WTC11 (cell line): ENCODE results near the gene BCL2A1. TPM values are rescaled to one million over a fixed set of nuclear protein-coding genes. Genes with fewer than 3 reads are reported as not detected.

Experiments
- ATAC-seq: fragments of 200-7000 bp; cut with Tn5 transposase; 2 replicates; pipeline ENCODE4 v1.10.0; 2021; ENCODE audit warnings: mild to moderate bottlenecking, moderate library complexity
- CTCF ChIA-PET: fragments of 300-600 bp; sonication (Branson Sonifier 250); formaldehyde crosslinking; loops from one replicate; lab custom pipeline; 2021; ENCODE audit warnings: antibody characterized with exemption; lab: Charles Lee
- POLR2A ChIA-PET: fragments of 350-600 bp; sonication (Branson Sonifier 250); formaldehyde crosslinking; loops from one replicate; lab custom pipeline; 2021; ENCODE audit warnings: antibody characterized with exemption; lab: Charles Lee
- DNase-seq: peaks from one replicate; pipeline ENCODE4 v3.0.0; 2021; ENCODE audit warnings: low spot score
- H3K27ac Mint-ChIP-seq: 2 replicates; pipeline ENCODE4 v1.8.0; 2021; ENCODE audit warnings: mixed read lengths
- H3K27me3 Mint-ChIP-seq: 2 replicates; pipeline ENCODE4 v1.8.0; 2021; ENCODE audit warnings: low read depth, mild to moderate bottlenecking, moderate library complexity, mixed read lengths
- H3K36me3 Mint-ChIP-seq: 2 replicates; pipeline ENCODE4 v1.8.0; 2021; ENCODE audit warnings: mixed read lengths
- H3K4me1 Mint-ChIP-seq: 2 replicates; pipeline ENCODE4 v1.8.0; 2022; ENCODE audit warnings: mixed read lengths
- H3K4me3 Mint-ChIP-seq: 2 replicates; pipeline ENCODE4 v1.8.0; 2021; ENCODE audit warnings: mild to moderate bottlenecking, moderate library complexity, mixed read lengths
- H3K9me3 Mint-ChIP-seq: 2 replicates; pipeline ENCODE4 v1.8.0; 2021; ENCODE audit warnings: mixed read lengths
- AR ChIP-seq: fragments of 250-450 bp; sonication (Bioruptor Pico); IDR thresholded peaks from 2 replicates; pipeline ENCODE4 v1.9.0; 2021; ENCODE audit warnings: mild to moderate bottlenecking
- ATF2 ChIP-seq: sonication (generic); formaldehyde crosslinking; IDR thresholded peaks from 2 replicates; pipeline ENCODE4 v1.8.1; 2022; ENCODE audit warnings: low read depth, missing genetic modification reagents, borderline replicate concordance
- CBFB ChIP-seq: sonication (generic); formaldehyde crosslinking; IDR thresholded peaks from 2 replicates; pipeline ENCODE4 v1.8.1; 2022; ENCODE audit warnings: mild to moderate bottlenecking, low read depth, missing genetic modification reagents
- CREB1 ChIP-seq: sonication (generic); formaldehyde crosslinking; IDR thresholded peaks from 2 replicates; pipeline ENCODE4 v1.8.0; 2023; ENCODE audit warnings: mild to moderate bottlenecking, missing genetic modification reagents
- E2F1 ChIP-seq: sonication (generic); formaldehyde crosslinking; IDR thresholded peaks from 2 replicates; pipeline ENCODE4 v1.8.0; 2022; ENCODE audit warnings: mild to moderate bottlenecking, missing genetic modification reagents
- E2F5 ChIP-seq: sonication (generic); formaldehyde crosslinking; IDR thresholded peaks from 2 replicates; pipeline ENCODE4 v1.8.1; 2022; ENCODE audit warnings: mild to moderate bottlenecking, moderate library complexity, missing genetic modification reagents
- FOXJ3 ChIP-seq: sonication (generic); formaldehyde crosslinking; IDR thresholded peaks from 2 replicates; pipeline ENCODE4 v1.9.0; 2021; ENCODE audit warnings: missing genetic modification reagents, mild to moderate bottlenecking, borderline replicate concordance
- JUN ChIP-seq: sonication (generic); formaldehyde crosslinking; IDR thresholded peaks from 2 replicates; pipeline ENCODE4 v1.8.0; 2023; ENCODE audit warnings: mild to moderate bottlenecking, missing genetic modification reagents
- MXD4 ChIP-seq: fragments of 250-450 bp; sonication (Bioruptor Pico); IDR thresholded peaks from 2 replicates; pipeline ENCODE4 v1.8.0; 2021; ENCODE audit warnings: mild to moderate bottlenecking, moderate library complexity, borderline replicate concordance
- NFE2L1 ChIP-seq: sonication (generic); formaldehyde crosslinking; IDR thresholded peaks from 2 replicates; pipeline ENCODE4 v1.8.1; 2023; ENCODE audit warnings: missing genetic modification reagents
- NFYB ChIP-seq: sonication (generic); formaldehyde crosslinking; conservative IDR thresholded peaks from 2 replicates; pipeline ENCODE4 v1.8.0; 2022; ENCODE audit warnings: low read depth, missing genetic modification reagents
- OVOL2 ChIP-seq: fragments of 250-450 bp; sonication (Bioruptor Pico); IDR thresholded peaks from 2 replicates; pipeline ENCODE4 v1.9.0; 2021; ENCODE audit warnings: mild to moderate bottlenecking, borderline replicate concordance
- SMAD3 ChIP-seq: sonication (generic); formaldehyde crosslinking; IDR thresholded peaks from 2 replicates; pipeline ENCODE4 v1.8.0; 2022; ENCODE audit warnings: missing genetic modification reagents, mild to moderate bottlenecking, borderline replicate concordance
- SMAD4 ChIP-seq: sonication (generic); formaldehyde crosslinking; IDR thresholded peaks from 2 replicates; pipeline ENCODE4 v1.8.0; 2022; ENCODE audit warnings: mild to moderate bottlenecking, missing genetic modification reagents
- SP1 ChIP-seq: sonication (generic); formaldehyde crosslinking; conservative IDR thresholded peaks from 2 replicates; pipeline ENCODE4 v1.8.1; 2022; ENCODE audit warnings: missing genetic modification reagents
- STAT6 ChIP-seq: sonication (generic); formaldehyde crosslinking; conservative IDR thresholded peaks from 2 replicates; pipeline ENCODE4 v1.8.1; 2023; ENCODE audit warnings: mild to moderate bottlenecking, low read depth, missing genetic modification reagents, moderate library complexity
- USF2 ChIP-seq: sonication (generic); formaldehyde crosslinking; IDR thresholded peaks from 2 replicates; pipeline ENCODE4 v1.8.1; 2023; ENCODE audit warnings: mild to moderate bottlenecking, missing genetic modification reagents, moderate library complexity
- ZNF121 ChIP-seq: sonication (generic); formaldehyde crosslinking; IDR thresholded peaks from 2 replicates; pipeline ENCODE4 v1.8.0; 2023; ENCODE audit warnings: missing genetic modification reagents
- ZNF219 ChIP-seq: sonication (generic); formaldehyde crosslinking; IDR thresholded peaks from 2 replicates; pipeline ENCODE4 v1.8.0; 2023; ENCODE audit warnings: missing genetic modification reagents, mild to moderate bottlenecking, borderline replicate concordance
- ZNF232 ChIP-seq: sonication (generic); formaldehyde crosslinking; IDR thresholded peaks from 2 replicates; pipeline ENCODE4 v1.8.0; 2022; ENCODE audit warnings: mild to moderate bottlenecking, missing genetic modification reagents
- total RNA-seq: library from RNA; stranded (reverse); gene quantifications from 3 replicates; pipeline ENCODE4 v1.2.3, GENCODE V29; 2021

The BCL2A1 gene
- total RNA-seq, 1 experiment from 2014 or later: 0.28 TPM

- ATAC-seq: no peak
- POLR2A ChIA-PET: no interaction called here
- TF ChIP-seq CBFB (CRISPR knock-in tag) (no peak), FOXJ3 (CRISPR knock-in tag) (no peak), AR (CRISPR knock-in tag) (no peak), SMAD4 (CRISPR knock-in tag) (no peak), JUN (CRISPR knock-in tag) (no peak), MXD4 (CRISPR knock-in tag) (no peak), ATF2 (no peak)
- Mint-ChIP-seq H3K27ac (no peak overlapping the region), H3K9me3 (peaks cover 5% of the 10 kb centered on the region), H3K27me3 (no peaks in the 10 kb centered on the region), H3K4me1 (no peaks in the 10 kb centered on the region), H3K4me3 (no peak overlapping the region), H3K36me3 (no peaks in the 10 kb centered on the region)
- DNase-seq: no peak
- CTCF ChIA-PET: no interaction called here
These were observed 14.5 kb downstream of the BCL2A1 start for GRCh38 chr15:79956354-79956939.

- ATAC-seq: no peak
- ChIA-PET CTCF (no interaction called here), POLR2A (no interaction called here)
- Mint-ChIP-seq H3K9me3 (peaks cover 5% of the 10 kb centered on the region), H3K36me3 (no peaks in the 10 kb centered on the region), H3K27me3 (no peaks in the 10 kb centered on the region), H3K27ac (no peak overlapping the region), H3K4me1 (no peaks in the 10 kb centered on the region), H3K4me3 (no peak overlapping the region)
- TF ChIP-seq NFE2L1 (CRISPR knock-in tag) (no peak), SMAD4 (CRISPR knock-in tag) (no peak), STAT6 (CRISPR knock-in tag) (no peak), ZNF232 (no peak), FOXJ3 (CRISPR knock-in tag) (no peak), ZNF121 (no peak), SP1 (no peak), OVOL2 (CRISPR knock-in tag) (no peak), ZNF219 (CRISPR knock-in tag) (no peak), E2F5 (CRISPR knock-in tag) (no peak), USF2 (no peak), CREB1 (CRISPR knock-in tag) (no peak), SMAD3 (CRISPR knock-in tag) (no peak), NFYB (CRISPR knock-in tag) (no peak), E2F1 (CRISPR knock-in tag) (no peak)
- DNase-seq: no peak
These were observed 16.3 kb downstream of the BCL2A1 start for GRCh38 chr15:79954661-79955060.
